ENCODE measurements around the gene SPATA6L.

The SPATA6L gene

GRCh38 chr9:4622016-4622415 is 44.3 kb downstream of the SPATA6L start:
- DNase-seq = no peak

- no peak for DNase-seq
These were observed 45.3 kb downstream of the SPATA6L start for GRCh38 chr9:4620881-4621555.

GRCh38 chr9:4620057-4620765 is 46.1 kb downstream of the SPATA6L start:
- peak; percentile 32 for DNase-seq

- no peak for DNase-seq
These were observed 47.6 kb downstream of the SPATA6L start for GRCh38 chr9:4618700-4619099.

- DNase-seq = no peak
These were observed 48.5 kb downstream of the SPATA6L start for GRCh38 chr9:4617752-4618151.

- DNase-seq = no peak
These were observed 50.5 kb downstream of the SPATA6L start for GRCh38 chr9:4615778-4616177.

- no peak for DNase-seq
These were observed 51.0 kb downstream of the SPATA6L start for GRCh38 chr9:4615251-4615650.

GRCh38 chr9:4614627-4615026 is 51.7 kb downstream of the SPATA6L start:
- DNase-seq = no peak

- DNase-seq = peak; percentile 11
These were observed 60.2 kb downstream of the SPATA6L start for GRCh38 chr9:4606033-4606432.

- peak; percentile 81 for DNase-seq
These were observed 61.6 kb downstream of the SPATA6L start for GRCh38 chr9:4604678-4605095.

- DNase-seq = no peak
These were observed 62.5 kb downstream of the SPATA6L start for GRCh38 chr9:4603830-4604229.

GRCh38 chr9:4600368-4600767 is 65.9 kb downstream of the SPATA6L start:
- DNase-seq = no peak

- peak; percentile 32 for DNase-seq
These were observed 69.9 kb downstream of the SPATA6L start for GRCh38 chr9:4596165-4596922.

- no peak for DNase-seq
These were observed 71.3 kb downstream of the SPATA6L start for GRCh38 chr9:4594994-4595393.

- no peak for DNase-seq
These were observed 71.7 kb downstream of the SPATA6L start for GRCh38 chr9:4594545-4594944.

- DNase-seq = no peak
These were observed 73.4 kb downstream of the SPATA6L start for GRCh38 chr9:4592886-4593285.

- no peak for DNase-seq
These were observed 74.0 kb downstream of the SPATA6L start for GRCh38 chr9:4592295-4592694.

- DNase-seq = no peak
These were observed 75.2 kb downstream of the SPATA6L start for GRCh38 chr9:4591123-4591500.

- no peak for DNase-seq
These were observed 75.7 kb downstream of the SPATA6L start for GRCh38 chr9:4590430-4591122.

GRCh38 chr9:4588721-4589120 is 77.6 kb downstream of the SPATA6L start:
- DNase-seq = no peak

GRCh38 chr9:4585135-4585534 is 81.1 kb downstream of the SPATA6L start:
- DNase-seq = no peak

- no peak for DNase-seq
These were observed 81.6 kb downstream of the SPATA6L start for GRCh38 chr9:4584636-4585035.

- DNase-seq = no peak
These were observed 83.3 kb downstream of the SPATA6L start for GRCh38 chr9:4583001-4583400.

All from activated CD4-positive, alpha-beta T cell treated with anti-CD3 and anti-CD28 coated beads, Interleukin-2, Interleukin-6, amounts not matched to agents 100 ng/mL and 50 ng/mL, durations not matched to agents 16 hours and 8 hours (primary cell).